Astrocyte (in vitro differentiated cells and primary cell): ENCODE measurements around the gene WDR37. TPM values are rescaled to one million over a fixed set of nuclear protein-coding genes. Genes with fewer than 3 reads are reported as not detected.

ENCODE experiments used
- DNase-seq: peaks from one replicate; pipeline ENCODE4 v3.0.0-alpha.2; 2010; ENCODE audit warnings: low read depth
- FAIRE-seq: peaks from 2 replicates; lab custom pipeline; 2011; peaks lifted over from hg19 to GRCh38; lab: Jason Lieb, UNC
- H2AFZ ChIP-seq: 2 replicates; pipeline ENCODE4 v1.6.0; 2012; ENCODE audit warnings: low read depth, low read length, inconsistent platforms
- H3K27ac ChIP-seq: 2 replicates; pipeline ENCODE4 v1.5.1; 2011; ENCODE audit warnings: low read depth, low read length, inconsistent platforms
- H3K27me3 ChIP-seq: 2 replicates; pipeline ENCODE4 v1.6.0; 2011; ENCODE audit warnings: low read length, inconsistent platforms; ENCODE audit not compliant: insufficient read depth
- H3K36me3 ChIP-seq: 2 replicates; pipeline ENCODE4 v1.5.1; 2011; ENCODE audit warnings: low read length, inconsistent platforms; ENCODE audit not compliant: insufficient read depth
- H3K4me1 ChIP-seq: 2 replicates; pipeline ENCODE4 v1.5.1; 2011; ENCODE audit warnings: low read length, inconsistent platforms; ENCODE audit not compliant: insufficient read depth
- H3K4me2 ChIP-seq: 2 replicates; pipeline ENCODE4 v1.6.0; 2012; ENCODE audit warnings: low read length, inconsistent platforms
- H3K4me3 ChIP-seq: 2 replicates; pipeline ENCODE4 v1.5.1; 2011; ENCODE audit warnings: low read depth, mild to moderate bottlenecking, low read length, inconsistent platforms; ENCODE audit not compliant: insufficient read depth
- H3K79me2 ChIP-seq: 2 replicates; pipeline ENCODE4 v1.6.0; 2012; ENCODE audit warnings: mild to moderate bottlenecking, low read length, inconsistent platforms; ENCODE audit not compliant: insufficient read depth
- H3K9ac ChIP-seq: 2 replicates; pipeline ENCODE4 v1.6.0; 2012; ENCODE audit warnings: mild to moderate bottlenecking, low read length, inconsistent platforms
- H3K9me3 ChIP-seq: 2 replicates; pipeline ENCODE4 v1.5.1; 2012; ENCODE audit warnings: low read depth, mild to moderate bottlenecking, low read length, inconsistent platforms; ENCODE audit not compliant: insufficient read depth
- H4K20me1 ChIP-seq: 2 replicates; pipeline ENCODE4 v1.6.0; 2012; ENCODE audit warnings: low read length, inconsistent platforms; ENCODE audit not compliant: insufficient read depth
- H3K27ac Mint-ChIP-seq: one replicate; pipeline ENCODE4 v1.8.0; 2021; ENCODE audit warnings: mild to moderate bottlenecking, mixed read lengths; ENCODE audit not compliant: unreplicated experiment
- H3K27me3 Mint-ChIP-seq: one replicate; pipeline ENCODE4 v1.8.0; 2021; ENCODE audit warnings: low read depth, mixed read lengths; ENCODE audit not compliant: unreplicated experiment
- H3K36me3 Mint-ChIP-seq: one replicate; pipeline ENCODE4 v1.8.0; 2021; ENCODE audit warnings: low read depth, mixed read lengths; ENCODE audit not compliant: unreplicated experiment
- H3K4me1 Mint-ChIP-seq: one replicate; pipeline ENCODE4 v1.8.0; 2021; ENCODE audit warnings: low read depth, mixed read lengths; ENCODE audit not compliant: unreplicated experiment
- H3K4me3 Mint-ChIP-seq: one replicate; pipeline ENCODE4 v1.8.0; 2021; ENCODE audit warnings: mild to moderate bottlenecking, moderate library complexity, mixed read lengths; ENCODE audit not compliant: unreplicated experiment
- H3K9me3 Mint-ChIP-seq: one replicate; pipeline ENCODE4 v1.8.0; 2021; ENCODE audit warnings: mild to moderate bottlenecking, mixed read lengths; ENCODE audit not compliant: unreplicated experiment
- CTCF ChIP-seq: IDR thresholded peaks from 2 replicates; pipeline ENCODE4 v1.5.1; 2011; ENCODE audit warnings: low read depth, mild to moderate bottlenecking, inconsistent platforms, low read length, moderate library complexity; ENCODE audit not compliant: insufficient read depth
- EZH2 ChIP-seq: IDR thresholded peaks from 2 replicates; pipeline ENCODE4 v1.6.1; 2012; ENCODE audit warnings: mild to moderate bottlenecking, low read length, inconsistent platforms; ENCODE audit not compliant: insufficient read depth
- total RNA-seq: library from RNA; stranded (reverse); gene quantifications from 2 replicates; pipeline ENCODE4 v1.2.1, GENCODE V29; 2021

The WDR37 gene
- total RNA-seq, 1 donor from 2014 or later = 22.8 TPM

DNA sequence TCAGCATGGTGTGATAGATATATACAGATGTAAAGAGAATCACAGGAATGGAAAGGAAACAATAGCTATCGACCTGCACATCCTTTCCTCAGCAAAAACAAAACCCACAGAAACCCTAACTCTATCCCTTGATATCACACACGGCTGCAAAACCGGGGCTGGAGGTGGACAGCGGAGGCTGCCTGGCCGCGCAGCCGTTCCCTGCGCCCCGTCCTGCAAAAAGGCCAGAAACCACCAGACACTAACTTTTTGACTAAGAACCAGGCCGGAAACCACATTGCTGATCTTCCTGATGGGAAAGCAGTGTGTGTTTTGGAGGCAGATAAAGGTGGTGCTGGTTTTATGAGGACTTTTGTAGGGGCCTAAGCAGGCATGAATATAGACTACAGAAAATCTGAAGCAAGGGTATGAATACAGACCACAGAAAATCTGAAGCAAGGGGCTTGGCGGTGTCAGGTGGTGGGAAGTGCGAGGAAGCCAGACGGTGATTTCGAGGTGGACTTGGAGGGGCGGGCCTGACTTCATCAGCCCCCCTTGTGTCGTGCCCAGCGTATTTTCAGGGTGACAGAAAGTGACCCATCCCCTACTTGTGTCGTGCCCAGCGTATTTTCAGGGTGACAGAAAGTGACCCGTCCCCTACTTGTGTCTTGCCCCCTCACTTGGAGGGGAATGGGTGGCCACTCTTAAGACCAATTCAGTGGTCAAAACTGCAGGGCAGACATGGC is 123.3 kb downstream of the WDR37 start:
- FAIRE-seq = no peak
- H3K9me3 Mint-ChIP-seq = no peaks in the 10 kb centered on the region

DNA sequence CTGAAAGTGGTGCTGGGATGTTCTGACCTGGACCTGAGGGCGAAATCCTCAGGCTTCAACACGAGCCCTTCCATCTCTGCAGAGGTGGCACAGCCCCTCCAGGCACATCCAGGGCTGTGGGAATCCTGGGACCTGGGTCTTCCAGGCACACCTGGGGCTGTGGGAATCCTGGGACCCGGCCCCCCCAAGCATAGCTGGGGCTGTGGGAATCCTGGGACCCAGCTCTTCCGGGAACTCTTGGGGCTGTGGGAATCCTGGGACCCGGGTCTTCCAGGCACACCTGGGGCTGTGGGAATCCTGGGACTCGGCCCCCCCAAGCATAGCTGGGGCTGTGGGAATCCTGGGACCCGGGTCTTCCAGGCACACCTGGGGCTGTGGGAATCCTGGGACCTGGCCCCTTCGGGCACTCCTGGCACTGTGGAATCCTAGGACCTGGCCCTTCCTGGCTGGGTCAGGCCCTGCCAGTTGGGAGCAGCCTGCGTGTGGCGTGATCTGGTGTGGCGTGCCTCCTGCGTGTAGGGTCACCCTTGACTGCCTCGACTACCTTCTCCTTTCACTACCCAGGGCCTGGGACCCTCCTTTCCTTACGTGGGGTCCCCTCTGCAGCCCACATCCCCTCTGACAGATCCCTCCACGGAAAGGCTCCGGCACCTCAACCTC is 124.0 kb downstream of the WDR37 start:
- Histone ChIP-seq H3K36me3 (no peaks in the 10 kb centered on the region), H3K79me2 (no peaks in the 10 kb centered on the region), H3K4me2 (no peak overlapping the region), H3K27ac (no peak overlapping the region), H3K9me3 (no peaks in the 10 kb centered on the region), H4K20me1 (no peaks in the 10 kb centered on the region), H3K4me3 (no peak overlapping the region), H3K27me3 (no peaks in the 10 kb centered on the region), H3K4me1 (no peaks in the 10 kb centered on the region), H3K9ac (no peak overlapping the region), H2AFZ (no peak overlapping the region)
- Mint-ChIP-seq H3K9me3 (no peaks in the 10 kb centered on the region), H3K27ac (no peak overlapping the region), H3K36me3 (no peaks in the 10 kb centered on the region), H3K4me3 (no peak overlapping the region), H3K27me3 (peaks cover 55% of the 10 kb centered on the region), H3K4me1 (no peaks in the 10 kb centered on the region)
- TF ChIP-seq CTCF (no peak), EZH2 (no peak)
- DNase-seq (no peak), FAIRE-seq (no peak)

More for the DNA sequence above, 123.3 kb downstream of the WDR37 start:
- Mint-ChIP-seq H3K27ac (no peak overlapping the region), H3K4me3 (no peak overlapping the region), H3K27me3 (peaks cover 58% of the 10 kb centered on the region), H3K4me1 (no peaks in the 10 kb centered on the region), H3K36me3 (no peaks in the 10 kb centered on the region)
- no peaks in the 10 kb centered on the region for H3K9me3 ChIP-seq
- no peak overlapping the region for H2AFZ ChIP-seq
- no peak overlapping the region for H3K4me2 ChIP-seq
- H3K9ac ChIP-seq = no peak overlapping the region
- no peaks in the 10 kb centered on the region for H4K20me1 ChIP-seq
- no peaks in the 10 kb centered on the region for H3K4me1 ChIP-seq
- TF ChIP-seq EZH2 (no peak), CTCF (no peak)
- H3K79me2 ChIP-seq = no peaks in the 10 kb centered on the region
- H3K27ac ChIP-seq = no peak overlapping the region
- H3K27me3 ChIP-seq = no peaks in the 10 kb centered on the region
- no peak for DNase-seq
- H3K36me3 ChIP-seq = no peaks in the 10 kb centered on the region
- H3K4me3 ChIP-seq = no peak overlapping the region

DNA sequence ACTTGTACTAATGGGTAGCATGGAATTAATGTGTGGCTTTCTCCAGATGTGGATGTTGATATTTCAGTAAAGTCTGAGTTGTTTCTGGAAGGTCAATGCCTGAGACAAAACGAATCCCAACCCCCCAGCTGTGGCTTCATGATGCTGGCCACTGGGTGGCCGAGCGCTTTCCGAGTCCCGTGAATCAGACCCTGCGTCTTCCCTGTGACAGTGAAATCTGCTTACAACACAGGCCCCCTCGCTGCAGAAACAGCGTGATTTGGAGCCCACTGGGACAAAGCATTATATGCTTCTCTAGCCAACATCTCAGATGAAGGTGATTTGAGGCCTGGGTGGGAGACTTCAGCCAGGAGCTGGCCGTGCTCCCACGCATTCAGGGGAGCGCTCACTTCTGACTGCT is 124.7 kb downstream of the WDR37 start:
- Histone ChIP-seq H3K27ac (no peak overlapping the region), H3K9me3 (no peaks in the 10 kb centered on the region), H3K4me3 (no peak overlapping the region), H2AFZ (no peak overlapping the region), H3K4me2 (no peak overlapping the region), H3K79me2 (no peaks in the 10 kb centered on the region), H4K20me1 (no peaks in the 10 kb centered on the region), H3K4me1 (no peaks in the 10 kb centered on the region), H3K36me3 (no peaks in the 10 kb centered on the region), H3K9ac (no peak overlapping the region), H3K27me3 (no peaks in the 10 kb centered on the region)
- no peak for TF ChIP-seq EZH2
- TF ChIP-seq CTCF = no peak
- no peak for DNase-seq
- H3K36me3 Mint-ChIP-seq = no peaks in the 10 kb centered on the region
- no peaks in the 10 kb centered on the region for H3K4me1 Mint-ChIP-seq
- H3K27ac Mint-ChIP-seq = no peak overlapping the region
- H3K27me3 Mint-ChIP-seq = peaks cover 56% of the 10 kb centered on the region
- no peak overlapping the region for H3K4me3 Mint-ChIP-seq
- no peaks in the 10 kb centered on the region for H3K9me3 Mint-ChIP-seq
- no peak for FAIRE-seq
